ENCODE data around the gene ACTR6. TPM values are rescaled to one million over a fixed set of nuclear protein-coding genes. Genes with fewer than 3 reads are reported as not detected.

ACTR6 gene
- total RNA-seq, 5 donors from 2014 or later (not counting 1 experiment from before 2014, with no cell fraction given): 28.8 to 39.2 (median 35.3) TPM

GRCh38 chr12:100157427-100157821, 43.2 kb upstream of the ACTR6 start:
- POLR2A ChIA-PET: no interaction called here
- CTCF ChIA-PET: interaction anchor here in 1 of 2 donors (0.6 to 1.4 kb wide), 2 partner anchors 21 to 78 kb away, joined by 3 to 4 read pairs; no protein-coding TSS in a partner anchor
- Mint-ChIP-seq H3K9me3 (no peaks in the 10 kb centered on the region), H3K36me3 (no peaks in the 10 kb centered on the region), H3K4me3 (no peak overlapping the region), H3K27ac (no peak overlapping the region), H3K27me3 (no peaks in the 10 kb centered on the region), H3K4me1 (peaks cover 0 to 6% (median 5%) of the 10 kb centered on the region in 3 donors)
- WGBS (ENCODE audit: insufficient coverage): 91% methylated on average over 8 of the region's 8 CpGs
- H3K4me3 ChIP-seq (ENCODE audit: control insufficient read depth in 1 of 2, extremely low read depth in 1 of 2, low read length in 1 of 2): no peak overlapping the region
- no peak for DNase-seq
- H3K36me3 ChIP-seq (ENCODE audit: control insufficient read depth in 2 of 2, extremely low read depth in 1 of 2, insufficient read depth in 1 of 2, low read length in 1 of 2): no peaks in the 10 kb centered on the region
- H3K9me3 ChIP-seq: no peaks in the 10 kb centered on the region
- peaks cover 0 to 2% of the 10 kb centered on the region in 2 experiments for H3K27me3 ChIP-seq (replicated peaks in 1 of 2; ENCODE audit: control insufficient read depth in 2 of 2, extremely low read depth in 1 of 2, insufficient read depth in 2 of 2, low read length in 1 of 2)
- no peak for ATAC-seq (replicated peaks in 1 of 4)
- H3K27ac ChIP-seq (ENCODE audit: low read length): no peak overlapping the region
- H3K4me1 ChIP-seq (ENCODE audit: control insufficient read depth in 1 of 2, extremely low read depth in 1 of 2, insufficient read depth in 2 of 2, low read length in 2 of 2): peaks cover 0 to 8% of the 10 kb centered on the region in 2 experiments

- H3K36me3 ChIP-seq (ENCODE audit: control insufficient read depth in 2 of 2, extremely low read depth in 1 of 2, insufficient read depth in 1 of 2, low read length in 1 of 2): no peaks in the 10 kb centered on the region
- CTCF ChIA-PET: interaction anchor here (0.6 to 1.4 kb wide), 2 partner anchors 56 to 77 kb away, joined by 3 to 4 read pairs; no protein-coding TSS in a partner anchor
- H3K4me1 Mint-ChIP-seq: peaks cover 2 to 8% (median 7%) of the 10 kb centered on the region in 3 donors
- peaks cover 0 to 2% of the 10 kb centered on the region in 2 experiments for H3K27me3 ChIP-seq (replicated peaks in 1 of 2; ENCODE audit: control insufficient read depth in 2 of 2, extremely low read depth in 1 of 2, insufficient read depth in 2 of 2, low read length in 1 of 2)
- H3K9me3 Mint-ChIP-seq: no peaks in the 10 kb centered on the region
- DNase-seq: no peak
- H3K36me3 Mint-ChIP-seq: no peaks in the 10 kb centered on the region
- no peak overlapping the region for H3K4me3 Mint-ChIP-seq
- POLR2A ChIA-PET: no interaction called here
- 95% methylated on average over 2 of the region's 4 CpGs for WGBS (ENCODE audit: insufficient coverage)
- no peak for ATAC-seq (replicated peaks in 1 of 4)
- no peak overlapping the region for H3K27ac Mint-ChIP-seq
- H3K4me3 ChIP-seq (ENCODE audit: control insufficient read depth in 1 of 2, extremely low read depth in 1 of 2, low read length in 1 of 2): no peak overlapping the region
- no peak overlapping the region for H3K27ac ChIP-seq (ENCODE audit: low read length)
- no peaks in the 10 kb centered on the region for H3K9me3 ChIP-seq
- no peaks in the 10 kb centered on the region for H3K27me3 Mint-ChIP-seq
- H3K4me1 ChIP-seq (ENCODE audit: control insufficient read depth in 1 of 2, extremely low read depth in 1 of 2, insufficient read depth in 2 of 2, low read length in 2 of 2): peaks cover 0 to 8% of the 10 kb centered on the region in 2 experiments
Measured at GRCh38 chr12:100158535-100158934, 42.1 kb upstream of the ACTR6 start.

GRCh38 chr12:100159391-100160104, 41.1 kb upstream of the ACTR6 start:
- H3K27ac Mint-ChIP-seq: no peak overlapping the region
- H3K9me3 Mint-ChIP-seq: no peaks in the 10 kb centered on the region
- WGBS (ENCODE audit: insufficient coverage): 91% methylated on average over 4 of the region's 9 CpGs
- Histone ChIP-seq H3K27me3 (replicated peaks in 1 of 2; ENCODE audit: control insufficient read depth in 2 of 2, extremely low read depth in 1 of 2, insufficient read depth in 2 of 2, low read length in 1 of 2) (no peaks in the 10 kb centered on the region), H3K36me3 (ENCODE audit: control insufficient read depth in 2 of 2, extremely low read depth in 1 of 2, insufficient read depth in 1 of 2, low read length in 1 of 2) (no peaks in the 10 kb centered on the region), H3K4me3 (ENCODE audit: control insufficient read depth in 1 of 2, extremely low read depth in 1 of 2, low read length in 1 of 2) (no peak overlapping the region), H3K9me3 (no peaks in the 10 kb centered on the region), H3K4me1 (ENCODE audit: control insufficient read depth in 1 of 2, extremely low read depth in 1 of 2, insufficient read depth in 2 of 2, low read length in 2 of 2) (peaks cover 0 to 11% of the 10 kb centered on the region in 2 experiments), H3K27ac (ENCODE audit: low read length) (no peak overlapping the region)
- H3K27me3 Mint-ChIP-seq: no peaks in the 10 kb centered on the region
- CTCF ChIA-PET: no interaction called here
- H3K4me1 Mint-ChIP-seq: peaks cover 11 to 15% (median 13%) of the 10 kb centered on the region in 3 donors
- DNase-seq (no peak), ATAC-seq (replicated peaks in 1 of 4) (no peak)
- H3K36me3 Mint-ChIP-seq: no peaks in the 10 kb centered on the region
- POLR2A ChIA-PET: no interaction called here
- no peak overlapping the region for H3K4me3 Mint-ChIP-seq

GRCh38 chr12:100163416-100164152, 37.0 kb upstream of the ACTR6 start:
- H3K27me3 Mint-ChIP-seq: no peaks in the 10 kb centered on the region
- ChIA-PET CTCF (interaction anchor here (0.5 to 2.6 kb wide), 7 partner anchors 9 to 281 kb away, joined by 3 to 10 read pairs (median 5); partner anchors contain the start of gene ACTR6 (in 1 of the 2)), POLR2A (no interaction called here)
- H3K27ac Mint-ChIP-seq: no peak overlapping the region
- H3K4me3 ChIP-seq (ENCODE audit: control insufficient read depth in 1 of 2, extremely low read depth in 1 of 2, low read length in 1 of 2): peak overlapping the region in 1 of 2 donors; percentile 32
- peaks cover 3% of the 10 kb centered on the region for H3K36me3 Mint-ChIP-seq
- H3K4me1 Mint-ChIP-seq: peaks cover 10 to 12% (median 11%) of the 10 kb centered on the region in 3 donors
- ATAC-seq (replicated peaks in 1 of 4): peak; percentile 99 to 100 (median 100)
- DNase-seq: peak; percentile 36 to 78 (median 62)
- H3K9me3 ChIP-seq: no peaks in the 10 kb centered on the region
- H3K4me1 ChIP-seq (ENCODE audit: control insufficient read depth in 1 of 2, extremely low read depth in 1 of 2, insufficient read depth in 2 of 2, low read length in 2 of 2): peaks cover 0 to 5% of the 10 kb centered on the region in 2 experiments
- no peaks in the 10 kb centered on the region for H3K9me3 Mint-ChIP-seq
- H3K27ac ChIP-seq (ENCODE audit: low read length): no peak overlapping the region
- WGBS (ENCODE audit: insufficient coverage): 25% methylated on average over 15 of the region's 16 CpGs
- H3K27me3 ChIP-seq (replicated peaks in 1 of 2; ENCODE audit: control insufficient read depth in 2 of 2, extremely low read depth in 1 of 2, insufficient read depth in 2 of 2, low read length in 1 of 2): no peaks in the 10 kb centered on the region
- H3K36me3 ChIP-seq (ENCODE audit: control insufficient read depth in 2 of 2, extremely low read depth in 1 of 2, insufficient read depth in 1 of 2, low read length in 1 of 2): peaks cover 0 to 7% of the 10 kb centered on the region in 2 donors
- H3K4me3 Mint-ChIP-seq: peak overlapping the region; percentile 57 to 62 (median 61)

- no peak overlapping the region for H3K27ac Mint-ChIP-seq
- POLR2A ChIA-PET: no interaction called here
Measured at GRCh38 chr12:100164153-100164704, 36.4 kb upstream of the ACTR6 start.

GRCh38 chr12:100165356-100165755, 35.3 kb upstream of the ACTR6 start:
- Mint-ChIP-seq H3K36me3 (peaks cover 3% of the 10 kb centered on the region), H3K27ac (no peak overlapping the region), H3K27me3 (no peaks in the 10 kb centered on the region), H3K4me1 (peaks cover 10 to 12% (median 11%) of the 10 kb centered on the region in 3 donors), H3K4me3 (no peak overlapping the region), H3K9me3 (no peaks in the 10 kb centered on the region)
- ATAC-seq (replicated peaks in 1 of 4) (no peak), DNase-seq (no peak)
- no peaks in the 10 kb centered on the region for H3K9me3 ChIP-seq
- POLR2A ChIA-PET: no interaction called here
- H3K4me3 ChIP-seq (ENCODE audit: control insufficient read depth in 1 of 2, extremely low read depth in 1 of 2, low read length in 1 of 2): no peak overlapping the region
- CTCF ChIA-PET: interaction anchor here (1.1 to 2.6 kb wide), 3 partner anchors 11 to 35 kb away, joined by 4 to 10 read pairs (median 8); partner anchors contain the start of gene ACTR6 (in 1 of the 2)
- WGBS (ENCODE audit: insufficient coverage): no CpG with 5 or more reads among the region's 3 CpGs
- H3K36me3 ChIP-seq (ENCODE audit: control insufficient read depth in 2 of 2, extremely low read depth in 1 of 2, insufficient read depth in 1 of 2, low read length in 1 of 2): peaks cover 0 to 7% of the 10 kb centered on the region in 2 donors
- no peak overlapping the region for H3K27ac ChIP-seq (ENCODE audit: low read length)
- peaks cover 0 to 5% of the 10 kb centered on the region in 2 experiments for H3K4me1 ChIP-seq (ENCODE audit: control insufficient read depth in 1 of 2, extremely low read depth in 1 of 2, insufficient read depth in 2 of 2, low read length in 2 of 2)
- no peaks in the 10 kb centered on the region for H3K27me3 ChIP-seq (replicated peaks in 1 of 2; ENCODE audit: control insufficient read depth in 2 of 2, extremely low read depth in 1 of 2, insufficient read depth in 2 of 2, low read length in 1 of 2)

More at GRCh38 chr12:100164153-100164704, 36.4 kb upstream of the ACTR6 start:
- peak overlapping the region in 1 of 2 donors; percentile 32 for H3K4me3 ChIP-seq (ENCODE audit: control insufficient read depth in 1 of 2, extremely low read depth in 1 of 2, low read length in 1 of 2)
- H3K9me3 ChIP-seq: no peaks in the 10 kb centered on the region
- H3K27me3 Mint-ChIP-seq: no peaks in the 10 kb centered on the region
- peaks cover 0 to 5% of the 10 kb centered on the region in 2 experiments for H3K4me1 ChIP-seq (ENCODE audit: control insufficient read depth in 1 of 2, extremely low read depth in 1 of 2, insufficient read depth in 2 of 2, low read length in 2 of 2)
- peaks cover 10 to 12% (median 11%) of the 10 kb centered on the region in 3 donors for H3K4me1 Mint-ChIP-seq
- no peaks in the 10 kb centered on the region for H3K27me3 ChIP-seq (replicated peaks in 1 of 2; ENCODE audit: control insufficient read depth in 2 of 2, extremely low read depth in 1 of 2, insufficient read depth in 2 of 2, low read length in 1 of 2)
- peak in 1 of 4 experiments; percentile 6 for ATAC-seq (replicated peaks in 1 of 4)
- CTCF ChIA-PET: interaction anchor here (0.5 to 2.6 kb wide), 5 partner anchors 10 to 111 kb away, joined by 3 to 10 read pairs (median 7); partner anchors contain the start of gene ACTR6 (in 1 of the 2)
- peak overlapping the region in 2 of 3 donors; percentile 57 to 62 for H3K4me3 Mint-ChIP-seq
- DNase-seq: no peak
- no peaks in the 10 kb centered on the region for H3K9me3 Mint-ChIP-seq
- H3K36me3 ChIP-seq (ENCODE audit: control insufficient read depth in 2 of 2, extremely low read depth in 1 of 2, insufficient read depth in 1 of 2, low read length in 1 of 2): peaks cover 0 to 7% of the 10 kb centered on the region in 2 donors
- peaks cover 3% of the 10 kb centered on the region for H3K36me3 Mint-ChIP-seq
- WGBS (ENCODE audit: insufficient coverage): no CpG with 5 or more reads among the region's 7 CpGs
- no peak overlapping the region for H3K27ac ChIP-seq (ENCODE audit: low read length)
